A204.1 (cell line): Measurements from ENCODE around the gene UBXN1.
A peak's percentile ranks its signal among the peaks of the same experiment; 100 is the strongest.

Experiments used
- FAIRE-seq: peaks from 2 replicates; lab custom pipeline; 2012; peaks lifted over from hg19 to GRCh38; lab: Jason Lieb, UNC

Gene UBXN1

GRCh38 chr11:62678770-62679696 is at the start of gene UBXN1:
UBXN1 (minus strand) TSS chr11:62679073; CDS start chr11:62678923, 150 bp downstream.
- no peak for FAIRE-seq

GRCh38 chr11:62728171-62728988 is 49.5 kb upstream of the UBXN1 start, which contains the start of gene TTC9C:
TTC9C (plus strand) TSS chr11:62728486; CDS start chr11:62728849, 363 bp downstream.
- peak; percentile 27 for FAIRE-seq

- FAIRE-seq: peak; percentile 97
These were observed 48.9 kb upstream of the UBXN1 start for GRCh38 chr11:62727872-62728170.

DNA sequence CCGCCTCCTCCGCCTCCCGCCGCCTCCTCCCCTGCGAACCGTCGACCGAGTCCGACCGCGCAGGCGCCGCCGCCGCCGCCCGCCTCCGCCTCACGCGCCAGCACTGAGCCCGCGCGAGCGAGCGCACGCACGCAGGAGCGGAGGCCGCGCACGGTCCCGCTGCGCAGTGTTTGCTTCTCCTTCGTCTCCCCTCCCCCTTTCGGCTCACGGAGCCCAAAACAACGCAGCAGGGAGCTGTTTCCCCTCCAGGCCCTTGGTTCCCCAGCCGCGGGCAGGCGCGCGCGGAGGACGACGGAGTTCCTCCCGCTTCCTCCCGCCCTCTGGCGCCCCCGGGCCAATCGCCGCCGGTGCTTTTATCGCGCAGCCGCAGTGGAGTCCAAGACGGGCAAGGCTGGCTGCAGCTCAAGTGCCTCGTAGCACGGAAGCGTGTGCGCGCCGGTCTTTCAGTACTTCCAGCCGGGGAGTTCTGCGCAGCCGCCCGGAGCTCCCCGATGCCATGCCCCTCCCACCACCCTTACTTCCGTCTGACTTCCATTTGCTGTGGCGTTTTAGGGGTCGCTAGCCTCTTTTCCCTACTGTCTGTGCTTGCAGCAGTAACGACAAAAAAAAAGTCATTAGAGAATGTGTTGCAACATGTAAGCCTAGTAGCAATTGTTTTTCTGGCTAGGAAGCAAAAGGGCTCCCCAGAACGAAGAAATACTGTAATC is 48.4 kb upstream of the UBXN1 start, which contains the start of gene HNRNPUL2:
Gene HNRNPUL2, minus strand, starts transcription at position 293 of the 707 bp plus-strand sequence. CDS start 301 bp downstream, outside the sequence.
- peak; percentile 93 for FAIRE-seq

DNA sequence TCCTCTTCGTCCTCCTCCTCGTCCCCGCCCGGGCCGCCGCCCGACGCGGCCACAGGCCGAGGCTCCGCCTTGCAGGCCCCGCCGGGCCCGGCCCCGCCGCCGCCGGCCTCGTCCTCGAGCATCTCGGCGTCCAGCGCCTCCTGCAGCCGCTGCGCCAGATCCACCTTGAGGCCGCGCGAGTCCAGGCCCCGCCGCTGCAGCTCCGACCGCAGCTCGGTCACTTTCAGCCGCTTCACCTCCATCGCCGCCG is 48.0 kb upstream of the UBXN1 start:
- FAIRE-seq: no peak

DNA sequence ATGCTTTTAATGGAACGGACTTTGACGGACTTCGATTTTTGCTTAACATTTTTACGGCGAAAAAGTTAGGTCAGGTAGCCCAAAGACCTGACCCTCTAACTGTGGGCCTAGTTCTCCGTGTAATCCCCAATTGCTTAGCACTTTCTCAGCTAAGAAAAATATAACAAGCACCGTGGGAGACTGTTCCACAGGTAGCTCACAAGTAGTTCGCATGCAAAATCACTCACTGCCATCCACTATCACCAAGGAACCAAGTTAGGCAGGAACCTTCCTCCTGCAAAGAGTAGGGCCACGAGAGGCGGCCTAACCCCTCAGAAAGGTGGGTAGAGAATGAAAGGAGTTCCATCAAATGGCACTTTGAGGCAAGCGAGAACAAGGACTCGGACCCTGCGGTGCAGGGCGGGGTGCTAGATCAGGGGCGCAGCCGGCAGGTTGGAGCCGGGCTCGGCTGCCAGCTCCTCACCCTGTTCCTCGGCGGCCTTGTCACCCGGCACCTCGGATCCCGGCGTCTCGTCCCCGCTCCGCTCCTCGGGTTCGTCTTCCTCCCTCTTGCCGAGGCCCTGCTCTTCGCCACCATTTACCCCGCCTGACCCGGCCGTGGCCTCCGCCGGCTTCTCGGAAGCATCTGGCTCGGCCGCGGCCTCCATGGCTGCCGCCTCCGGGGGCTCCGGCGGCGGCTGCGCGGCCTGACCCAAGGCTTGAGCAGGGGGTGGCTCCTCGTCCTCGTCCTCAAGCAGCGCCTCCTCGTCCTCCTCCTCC is 47.5 kb upstream of the UBXN1 start:
- FAIRE-seq: no peak

DNA sequence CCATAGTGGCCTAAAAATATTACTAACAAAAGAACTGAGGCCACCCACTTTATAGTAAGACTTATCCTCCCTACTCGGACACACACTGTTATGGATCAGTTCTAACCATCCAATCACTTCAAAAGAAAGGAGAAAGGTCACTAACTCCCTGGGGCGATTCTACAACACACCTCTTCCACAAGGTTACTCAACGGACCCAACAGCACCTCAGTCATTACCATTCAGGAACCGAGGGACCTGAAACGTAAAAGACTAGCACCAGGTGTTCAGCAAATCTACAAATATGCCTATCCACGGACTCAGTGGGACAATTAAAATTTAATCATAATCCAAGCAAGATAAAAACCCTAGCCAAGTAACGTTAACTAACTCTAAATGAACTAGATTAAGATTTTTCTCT is 46.8 kb upstream of the UBXN1 start:
- FAIRE-seq: no peak

DNA sequence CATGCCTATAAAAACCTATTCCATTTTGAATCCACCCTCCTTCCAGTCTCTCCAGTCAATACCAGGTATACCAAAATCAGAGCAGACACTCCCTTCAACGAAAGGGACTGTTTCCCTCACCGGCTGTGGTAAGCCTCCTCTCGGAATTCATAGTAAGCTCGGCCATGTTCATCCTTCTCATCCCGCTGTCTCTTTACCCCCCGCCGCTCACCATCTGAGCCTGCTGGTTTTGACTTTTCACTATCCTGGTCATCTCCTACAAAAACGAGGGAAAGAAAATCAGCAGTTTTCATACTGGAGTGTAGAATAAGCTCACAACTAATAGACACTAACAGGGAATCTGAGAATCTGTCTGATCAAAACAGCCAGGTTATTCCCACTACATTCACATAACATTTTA is 45.3 kb upstream of the UBXN1 start:
- FAIRE-seq: no peak

DNA sequence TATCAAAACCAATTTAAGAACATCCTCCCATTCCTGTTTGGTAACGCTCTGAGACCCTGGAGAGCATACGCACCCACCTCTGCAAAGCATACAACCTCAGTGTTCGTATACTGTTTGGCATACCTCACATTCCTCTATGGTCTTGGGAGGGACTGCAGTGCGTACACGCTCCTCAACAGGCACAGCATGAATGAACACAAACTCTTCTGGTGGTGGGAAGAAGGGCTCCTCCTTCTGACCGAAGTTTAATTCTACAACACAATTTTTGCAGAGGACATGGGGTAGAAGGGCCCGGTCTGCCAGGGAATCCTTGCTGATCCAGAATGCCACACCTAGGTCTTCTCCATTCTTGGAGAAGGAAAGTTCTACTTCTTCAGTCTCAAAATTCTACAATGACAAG is 43.1 kb upstream of the UBXN1 start:
- FAIRE-seq: no peak

GRCh38 chr11:62719302-62719978 is 40.6 kb upstream of the UBXN1 start:
- FAIRE-seq: no peak

GRCh38 chr11:62716816-62717215 is 37.9 kb upstream of the UBXN1 start:
- no peak for FAIRE-seq

DNA sequence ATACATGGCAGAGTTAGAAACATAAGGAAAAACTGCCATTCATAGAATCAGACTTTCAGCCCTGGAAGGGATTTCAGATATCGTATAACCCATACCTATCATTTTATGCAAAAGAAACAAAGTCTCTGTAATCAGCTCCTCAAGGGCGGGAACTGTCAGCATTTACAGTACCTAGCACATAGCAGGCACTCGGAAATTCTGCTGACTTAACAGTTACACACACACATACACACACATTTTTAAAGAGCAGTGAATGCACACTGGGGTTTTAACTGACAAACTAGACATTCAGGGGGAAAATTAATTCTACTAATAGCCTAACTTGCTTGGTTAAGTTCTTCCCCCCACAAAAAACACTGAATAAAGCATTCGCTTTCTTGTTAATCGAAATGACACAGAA is 37.3 kb upstream of the UBXN1 start:
- no peak for FAIRE-seq

DNA sequence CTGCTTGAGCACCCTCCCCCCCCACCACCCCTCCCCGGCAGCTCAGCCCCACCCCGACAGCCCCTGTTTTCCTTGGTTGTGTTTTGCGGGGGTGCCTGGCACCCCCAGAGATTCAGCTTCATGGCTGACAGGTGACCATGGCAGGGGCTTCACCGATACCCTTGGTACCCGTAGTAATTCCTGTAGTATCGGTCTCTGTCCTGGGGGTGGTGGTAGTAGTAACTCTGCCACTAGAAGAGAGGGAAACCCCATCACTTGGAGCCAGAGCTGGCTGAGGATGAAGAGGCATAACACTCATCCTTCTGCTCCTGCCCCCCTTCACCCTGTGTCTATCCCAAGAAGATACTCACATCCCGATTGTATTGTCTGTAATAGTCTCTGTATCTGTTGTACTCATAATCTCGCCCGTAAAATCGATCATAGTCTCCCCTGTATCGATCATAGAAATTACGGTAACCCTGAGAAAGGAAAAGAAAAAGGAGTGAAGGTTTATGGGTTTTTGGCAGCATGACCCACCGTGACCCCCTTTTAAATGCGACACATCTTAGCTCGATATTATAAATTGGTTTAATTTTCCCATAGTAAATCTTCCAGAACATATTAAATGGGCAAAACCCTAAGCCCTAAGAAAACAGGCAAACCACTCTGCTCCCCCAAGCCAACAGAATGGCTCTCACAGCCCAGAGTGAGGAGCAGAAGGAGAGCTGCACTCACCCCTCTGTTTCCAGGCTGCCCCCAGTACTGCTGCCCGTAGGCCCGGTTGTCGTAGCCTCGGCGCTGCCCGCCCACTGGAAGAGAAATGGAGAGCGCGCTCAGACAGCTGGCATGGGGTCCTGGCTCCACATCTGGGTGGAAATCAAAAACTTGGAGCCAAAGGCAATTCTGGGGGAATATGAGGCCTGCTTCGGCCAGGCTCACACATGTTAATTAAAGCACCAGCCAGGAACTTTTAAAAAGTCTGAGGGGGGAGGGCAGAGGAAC is 36.6 kb upstream of the UBXN1 start:
- no peak for FAIRE-seq

DNA sequence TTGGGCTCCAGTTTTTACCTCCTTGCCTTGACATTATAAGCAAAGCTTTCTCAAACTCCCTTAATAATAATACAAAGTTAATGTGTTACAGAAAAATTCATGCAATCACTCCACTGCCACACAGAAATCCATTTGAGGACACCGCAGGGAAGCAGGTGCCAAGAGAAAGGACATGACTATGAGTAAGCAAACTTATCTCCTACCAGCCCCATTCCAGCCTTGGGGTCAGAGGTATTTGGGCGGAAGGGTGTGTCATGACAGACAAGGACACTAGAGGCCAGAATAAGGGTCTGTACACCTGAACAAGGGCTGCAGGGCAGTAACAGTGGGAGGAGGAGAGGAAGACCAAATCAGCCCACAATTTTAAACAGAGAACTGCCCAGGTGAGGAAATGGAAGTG is 34.5 kb upstream of the UBXN1 start:
- FAIRE-seq: no peak

GRCh38 chr11:62712861-62713260 is 34.0 kb upstream of the UBXN1 start:
- no peak for FAIRE-seq

- FAIRE-seq: no peak
These were observed 33.5 kb upstream of the UBXN1 start for GRCh38 chr11:62712276-62712812.

- FAIRE-seq: no peak
These were observed 31.1 kb upstream of the UBXN1 start for GRCh38 chr11:62710001-62710345.

DNA sequence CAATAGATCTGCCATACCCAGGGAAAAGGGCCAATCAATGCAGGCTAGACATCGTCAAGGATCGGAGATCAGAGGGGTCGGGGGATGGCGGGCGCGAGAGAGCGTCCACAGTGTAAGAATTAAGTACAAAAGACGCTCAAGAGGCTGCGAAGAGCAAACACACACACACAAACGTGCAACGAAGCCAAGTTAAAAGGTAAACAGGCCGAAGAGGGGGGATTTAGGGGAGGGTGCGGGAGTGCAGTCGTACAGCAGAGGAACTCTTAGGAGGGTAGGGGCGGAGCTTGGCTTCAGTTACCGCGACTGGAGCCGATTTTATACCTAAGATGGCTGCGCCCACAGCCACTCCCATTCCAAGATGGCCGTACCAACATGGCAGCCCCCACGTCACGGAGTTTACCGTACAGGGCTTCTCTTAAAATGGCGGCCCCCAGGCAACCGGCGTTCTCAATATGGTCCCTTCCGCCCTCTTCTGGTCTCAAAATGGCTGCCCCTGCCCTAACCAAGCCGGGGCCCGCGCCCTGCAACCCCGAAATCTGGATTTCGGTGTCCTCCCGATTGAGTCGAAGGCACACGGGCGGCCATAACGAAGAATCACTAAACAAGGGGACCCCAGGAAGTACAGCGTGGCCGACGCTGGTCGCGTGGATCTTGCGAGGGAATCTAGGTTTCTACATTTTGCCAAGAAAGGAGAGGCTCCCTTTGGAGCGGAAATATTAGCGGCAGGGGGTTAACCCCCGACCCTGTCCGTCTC is 30.6 kb upstream of the UBXN1 start:
- FAIRE-seq: peak; percentile 91

DNA sequence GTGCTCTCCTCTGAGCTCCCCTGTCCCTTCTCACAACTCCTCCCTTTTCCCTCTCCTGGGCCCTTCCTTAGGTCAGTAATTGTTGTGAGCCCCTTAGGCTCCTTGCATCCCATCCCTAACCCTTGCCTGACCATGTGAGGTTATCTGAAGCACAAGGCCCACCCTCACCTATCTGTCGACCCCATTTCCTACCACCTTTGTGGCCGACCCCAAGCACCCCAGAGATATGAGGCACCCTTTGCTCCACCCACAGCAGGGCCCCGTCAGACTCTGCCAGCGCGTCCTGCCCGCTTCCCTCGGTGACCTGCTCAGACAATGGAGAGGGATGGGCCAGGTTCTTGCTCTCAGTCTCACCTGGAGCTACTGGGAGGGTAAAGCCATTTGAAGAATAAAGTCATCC is 29.9 kb upstream of the UBXN1 start:
- no peak for FAIRE-seq
